Measurements from ENCODE around the gene STEAP4.

STEAP4 gene

GRCh38 chr7:88306590-88307048 is at the start of gene STEAP4:
TSS of gene STEAP4 (minus strand) at chr7:88306894. CDS start at chr7:88284269, 22,625 bp downstream.
- DNase-seq (ENCODE audit: low spot score) = peak; percentile 23

GRCh38 chr7:88355011-88355410 is 48.3 kb upstream of the STEAP4 start:
- DNase-seq (ENCODE audit: low spot score) = no peak

GRCh38 chr7:88350118-88350517 is 43.4 kb upstream of the STEAP4 start:
- no peak for DNase-seq (ENCODE audit: low spot score)

GRCh38 chr7:88347517-88347916 is 40.8 kb upstream of the STEAP4 start:
- no peak for DNase-seq (ENCODE audit: low spot score)

- DNase-seq (ENCODE audit: low spot score) = no peak
Observed at GRCh38 chr7:88347090-88347489, 40.4 kb upstream of the STEAP4 start.

GRCh38 chr7:88346357-88346756 is 39.7 kb upstream of the STEAP4 start:
- no peak for DNase-seq (ENCODE audit: low spot score)

GRCh38 chr7:88344956-88345832 is 38.5 kb upstream of the STEAP4 start:
- peak; percentile 30 for DNase-seq (ENCODE audit: low spot score)

GRCh38 chr7:88344271-88344670 is 37.6 kb upstream of the STEAP4 start:
- no peak for DNase-seq (ENCODE audit: low spot score)

- no peak for DNase-seq (ENCODE audit: low spot score)
Observed at GRCh38 chr7:88339195-88339922, 32.7 kb upstream of the STEAP4 start.

GRCh38 chr7:88338503-88338902 is 31.8 kb upstream of the STEAP4 start:
- DNase-seq (ENCODE audit: low spot score) = no peak

- DNase-seq (ENCODE audit: low spot score) = no peak
Observed at GRCh38 chr7:88337572-88337971, 30.9 kb upstream of the STEAP4 start.

- DNase-seq (ENCODE audit: low spot score) = no peak
Observed at GRCh38 chr7:88331322-88331721, 24.6 kb upstream of the STEAP4 start.

- DNase-seq (ENCODE audit: low spot score) = no peak
Observed at GRCh38 chr7:88329532-88330463, 23.1 kb upstream of the STEAP4 start.

GRCh38 chr7:88328787-88329186 is 22.1 kb upstream of the STEAP4 start:
- no peak for DNase-seq (ENCODE audit: low spot score)

GRCh38 chr7:88324699-88325098 is 18.0 kb upstream of the STEAP4 start:
- DNase-seq (ENCODE audit: low spot score) = no peak

- peak; percentile 22 for DNase-seq (ENCODE audit: low spot score)
Observed at GRCh38 chr7:88322151-88322550, 15.5 kb upstream of the STEAP4 start.

- no peak for DNase-seq (ENCODE audit: low spot score)
Observed at GRCh38 chr7:88321694-88322093, 15.0 kb upstream of the STEAP4 start.

GRCh38 chr7:88318196-88318595 is 11.5 kb upstream of the STEAP4 start:
- DNase-seq (ENCODE audit: low spot score) = no peak

GRCh38 chr7:88317422-88317821 is 10.7 kb upstream of the STEAP4 start:
- DNase-seq (ENCODE audit: low spot score) = no peak

GRCh38 chr7:88316456-88316855 is 9.8 kb upstream of the STEAP4 start:
- DNase-seq (ENCODE audit: low spot score) = no peak

GRCh38 chr7:88315522-88315921 is 8.8 kb upstream of the STEAP4 start:
- no peak for DNase-seq (ENCODE audit: low spot score)

- DNase-seq (ENCODE audit: low spot score) = no peak
Observed at GRCh38 chr7:88314061-88314491, 7.4 kb upstream of the STEAP4 start.
